ENCODE data around the gene CALN1. TPM values are rescaled to one million over a fixed set of nuclear protein-coding genes. Genes with fewer than 3 reads are reported as not detected.

CALN1 gene
- total RNA-seq, 1 experiment from 2014 or later, result 0.05 TPM

GRCh38 chr7:72058579-72058978, 353.6 kb downstream of the CALN1 start:
- Histone ChIP-seq H3K27ac (ENCODE audit: low read length) (no peak overlapping the region), H3K4me1 (ENCODE audit: control insufficient read depth, insufficient read depth, low read length) (no peaks in the 10 kb centered on the region), H3K9me3 (ENCODE audit: control insufficient read depth, insufficient read depth, low read depth, low read length) (no peaks in the 10 kb centered on the region), H3K27me3 (ENCODE audit: control insufficient read depth, insufficient read depth, low read length) (peaks cover 2% of the 10 kb centered on the region; the same call in 1 of the 2 replicates), H3K4me3 (ENCODE audit: low read depth in 2 of 2, low read length in 2 of 2) (no peak overlapping the region), H3K36me3 (ENCODE audit: control insufficient read depth, insufficient read depth, low read length) (no peaks in the 10 kb centered on the region)
- TF ChIP-seq TCF7L2 (IDR thresholded peaks at IDR 0.05; ENCODE audit: low read depth, low read length) (no peak), SIN3A (IDR thresholded peaks at IDR 0.05; ENCODE audit: borderline replicate concordance, insufficient read depth, low read depth, low read length) (no peak), CTCF (IDR thresholded peaks at IDR 0.05) (no peak), REST (IDR thresholded peaks at IDR 0.05; ENCODE audit: insufficient read depth in 1 of 2, low read depth in 2 of 2, low read length in 1 of 2) (no peak), POLR2AphosphoS5 (IDR thresholded peaks at IDR 0.05; ENCODE audit: low read depth, low read length) (no peak)
- intact Hi-C loops (cut with micrococcal nuclease; ENCODE audit: unreplicated experiment), result no loop called here
- CTCF ChIA-PET, result no interaction called here
- no TSS peak for BruUV-seq (replicated peaks)
- ATAC-seq (no peak), DNase-seq (ENCODE audit: low read depth, low spot score) (no peak)
- POLR2A ChIA-PET, result no interaction called here
- in situ Hi-C loops (cut with HindIII; ENCODE audit: low pct_unique_long_range_greater_than_20kb, low sequenced_read_pairs), result no loop called here

- ChIA-PET POLR2A (no interaction called here), CTCF (no interaction called here)
- no peak for DNase-seq (ENCODE audit: low read depth, low spot score)
- Histone ChIP-seq H3K36me3 (ENCODE audit: control insufficient read depth, insufficient read depth, low read length) (no peaks in the 10 kb centered on the region), H3K27ac (ENCODE audit: low read length) (no peak overlapping the region), H3K4me1 (ENCODE audit: control insufficient read depth, insufficient read depth, low read length) (no peaks in the 10 kb centered on the region), H3K4me3 (ENCODE audit: low read depth in 2 of 2, low read length in 2 of 2) (no peak overlapping the region), H3K9me3 (ENCODE audit: control insufficient read depth, insufficient read depth, low read depth, low read length) (no peaks in the 10 kb centered on the region), H3K27me3 (ENCODE audit: control insufficient read depth, insufficient read depth, low read length) (peaks cover 2% of the 10 kb centered on the region; the same call in 1 of the 2 replicates)
- no TSS peak for BruUV-seq (replicated peaks)
- intact Hi-C loops (cut with micrococcal nuclease; ENCODE audit: unreplicated experiment), result no loop called here
- TF ChIP-seq TCF7L2 (IDR thresholded peaks at IDR 0.05; ENCODE audit: low read depth, low read length), result no peak
- TF ChIP-seq CTCF (IDR thresholded peaks at IDR 0.05), result no peak
- TF ChIP-seq REST (IDR thresholded peaks at IDR 0.05; ENCODE audit: insufficient read depth in 1 of 2, low read depth in 2 of 2, low read length in 1 of 2), result no peak
- no peak for TF ChIP-seq SIN3A (IDR thresholded peaks at IDR 0.05; ENCODE audit: borderline replicate concordance, insufficient read depth, low read depth, low read length)
- no peak for TF ChIP-seq POLR2AphosphoS5 (IDR thresholded peaks at IDR 0.05; ENCODE audit: low read depth, low read length)
- in situ Hi-C loops (cut with HindIII; ENCODE audit: low pct_unique_long_range_greater_than_20kb, low sequenced_read_pairs), result no loop called here
- no peak for ATAC-seq
These were observed 354.3 kb downstream of the CALN1 start for GRCh38 chr7:72057796-72058195.

Measured in Panc1 (cell line).